ENCODE measurements around the gene LRIG2.
"Not testable (repeated sequence)": the region's sequence is repeated elsewhere in the genome, so short reads cannot be mapped to it uniquely, and the experiment has no call there.

Gene LRIG2, protein sequence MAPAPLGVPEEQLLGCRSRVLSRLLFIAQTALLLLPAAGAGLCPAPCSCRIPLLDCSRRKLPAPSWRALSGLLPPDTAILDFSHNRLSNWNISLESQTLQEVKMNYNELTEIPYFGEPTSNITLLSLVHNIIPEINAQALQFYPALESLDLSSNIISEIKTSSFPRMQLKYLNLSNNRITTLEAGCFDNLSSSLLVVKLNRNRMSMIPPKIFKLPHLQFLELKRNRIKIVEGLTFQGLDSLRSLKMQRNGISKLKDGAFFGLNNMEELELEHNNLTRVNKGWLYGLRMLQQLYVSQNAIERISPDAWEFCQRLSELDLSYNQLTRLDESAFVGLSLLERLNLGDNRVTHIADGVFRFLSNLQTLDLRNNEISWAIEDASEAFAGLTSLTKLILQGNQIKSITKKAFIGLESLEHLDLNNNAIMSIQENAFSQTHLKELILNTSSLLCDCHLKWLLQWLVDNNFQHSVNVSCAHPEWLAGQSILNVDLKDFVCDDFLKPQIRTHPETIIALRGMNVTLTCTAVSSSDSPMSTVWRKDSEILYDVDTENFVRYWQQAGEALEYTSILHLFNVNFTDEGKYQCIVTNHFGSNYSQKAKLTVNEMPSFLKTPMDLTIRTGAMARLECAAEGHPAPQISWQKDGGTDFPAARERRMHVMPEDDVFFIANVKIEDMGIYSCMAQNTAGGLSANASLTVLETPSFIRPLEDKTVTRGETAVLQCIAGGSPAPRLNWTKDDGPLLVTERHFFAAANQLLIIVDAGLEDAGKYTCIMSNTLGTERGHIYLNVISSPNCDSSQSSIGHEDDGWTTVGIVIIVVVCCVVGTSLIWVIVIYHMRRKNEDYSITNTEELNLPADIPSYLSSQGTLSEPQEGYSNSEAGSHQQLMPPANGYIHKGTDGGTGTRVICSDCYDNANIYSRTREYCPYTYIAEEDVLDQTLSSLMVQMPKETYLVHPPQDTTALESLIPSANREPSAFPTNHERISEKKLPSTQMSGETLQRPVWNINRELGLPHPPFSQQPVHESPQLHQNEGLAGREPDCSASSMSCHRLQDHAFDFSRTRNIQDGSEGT
- 32.1 to 77.2 (median 75.4) reads per million in 3 experiments for total RNA-seq

GRCh38 chr1:113072757-113073478 lies at the start of gene LRIG2:
LRIG2 (plus strand) TSS chr1:113073198; CDS start chr1:113073407, 209 bp downstream.
- DNase-seq, result peak; percentile 95

DNA sequence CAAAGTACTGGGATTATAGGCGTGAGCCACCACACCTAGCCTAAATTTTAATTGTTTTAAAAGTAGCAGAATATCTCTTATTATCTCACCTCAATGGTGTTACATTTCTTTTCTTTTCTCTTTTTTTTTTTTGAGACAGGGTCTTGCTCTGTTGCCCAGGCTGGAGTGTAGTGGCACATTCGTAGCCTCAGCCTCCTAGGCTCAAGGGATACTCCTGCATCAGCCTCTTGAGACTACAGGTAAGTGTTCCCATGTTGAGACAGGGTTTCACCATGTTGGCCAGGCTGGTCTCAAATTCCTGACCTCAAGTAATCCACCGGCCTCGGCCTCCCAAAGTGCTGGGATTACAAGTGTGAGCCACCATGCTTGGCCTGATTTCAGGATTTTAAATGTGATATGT lies 49.7 kb upstream of the LRIG2 start:
- not testable (repeated sequence) for DNase-seq

DNA sequence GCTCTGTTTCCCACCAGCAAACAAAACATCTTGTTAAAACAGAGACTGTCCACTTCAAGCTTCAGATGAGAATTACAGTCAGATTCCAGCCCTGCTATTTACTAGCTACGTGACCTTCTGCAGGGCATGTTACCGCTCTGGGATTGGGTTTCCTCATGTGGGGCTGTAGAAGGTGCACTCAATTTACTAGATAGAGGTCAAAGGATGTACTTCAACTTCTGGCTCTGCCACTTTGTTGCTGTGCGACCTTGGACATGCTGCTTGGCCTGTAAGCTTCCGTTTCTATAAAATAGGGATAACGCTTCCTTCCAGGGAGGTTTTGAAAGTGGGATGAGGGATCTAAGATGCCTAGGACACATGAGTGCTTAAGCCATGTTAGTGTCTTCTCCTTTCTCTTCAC lies 46.0 kb upstream of the LRIG2 start:
- no peak for DNase-seq

DNA sequence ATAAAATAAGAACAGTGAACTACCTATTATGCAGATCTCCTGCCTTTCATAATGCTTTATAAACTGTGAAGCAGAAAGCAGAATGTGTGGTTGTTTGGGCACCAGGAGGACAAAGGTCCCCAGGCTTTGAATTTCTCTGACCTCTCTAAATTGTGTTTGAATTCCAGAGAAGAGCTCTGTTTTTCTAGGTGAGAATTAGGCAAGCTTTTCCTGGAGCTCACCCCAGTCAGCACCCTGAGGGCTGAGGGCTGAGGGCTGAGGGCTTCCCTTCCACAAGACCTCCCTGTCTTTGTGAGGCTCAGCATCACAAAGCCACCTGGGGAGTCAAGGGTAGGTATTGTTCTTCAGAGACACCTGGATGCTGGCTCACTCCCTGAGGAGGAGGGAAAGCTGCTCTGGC lies 45.5 kb upstream of the LRIG2 start:
- no peak for DNase-seq

DNA sequence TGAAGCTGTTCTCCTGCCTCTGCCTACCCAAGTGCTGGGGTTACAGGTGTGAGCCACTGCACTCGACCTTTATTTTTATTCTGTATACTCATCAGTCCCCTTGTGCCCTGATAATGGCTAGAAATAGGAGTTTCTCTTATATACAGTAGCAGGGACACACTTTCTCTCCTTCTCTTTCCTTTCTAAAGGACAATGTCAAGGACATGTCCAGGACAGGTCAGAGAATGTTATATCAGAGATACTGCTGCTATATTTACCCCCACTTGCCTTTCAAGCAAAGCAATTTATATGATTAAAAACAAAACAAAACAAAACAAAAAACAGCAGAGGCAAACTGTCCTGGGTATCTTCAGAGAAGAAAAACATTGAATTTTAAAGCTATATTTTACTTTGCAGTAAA lies 43.2 kb upstream of the LRIG2 start:
- DNase-seq, result no peak

DNA sequence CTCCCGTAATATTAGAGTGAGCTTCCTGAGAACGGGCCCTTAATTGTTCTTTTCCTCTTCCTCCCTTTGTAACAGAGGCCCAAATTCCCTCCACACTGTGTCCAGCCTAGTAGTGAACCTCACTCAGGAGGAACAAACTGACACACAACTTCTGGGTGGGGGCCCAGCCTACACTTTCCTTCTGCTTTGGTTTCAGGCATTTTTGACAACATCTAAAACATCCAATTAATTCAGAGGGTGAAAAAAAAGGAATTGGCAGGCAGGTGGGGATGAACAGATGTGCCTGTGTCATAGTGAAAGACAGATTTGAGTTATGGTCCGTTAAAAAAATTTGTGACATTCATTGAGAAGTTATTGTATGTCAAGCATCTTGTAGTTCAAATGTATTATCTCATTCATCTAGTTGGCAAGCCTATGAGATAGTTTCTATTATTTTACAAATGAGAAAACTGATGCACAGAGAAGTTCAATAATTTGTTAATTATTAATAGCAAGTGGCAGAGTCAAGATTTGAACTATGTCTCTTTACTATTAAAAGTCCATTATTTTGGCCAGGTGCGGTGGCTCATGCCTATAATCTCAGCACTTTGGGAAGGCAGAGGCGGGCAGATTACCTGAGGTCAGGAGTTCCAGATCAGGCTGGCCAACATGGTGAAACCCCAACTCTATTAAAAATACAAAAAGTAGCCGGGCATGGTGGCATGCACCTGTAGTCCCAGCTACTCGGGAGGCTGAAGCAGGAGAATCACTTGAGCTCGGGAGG lies 41.6 kb upstream of the LRIG2 start:
- DNase-seq, result no peak

DNA sequence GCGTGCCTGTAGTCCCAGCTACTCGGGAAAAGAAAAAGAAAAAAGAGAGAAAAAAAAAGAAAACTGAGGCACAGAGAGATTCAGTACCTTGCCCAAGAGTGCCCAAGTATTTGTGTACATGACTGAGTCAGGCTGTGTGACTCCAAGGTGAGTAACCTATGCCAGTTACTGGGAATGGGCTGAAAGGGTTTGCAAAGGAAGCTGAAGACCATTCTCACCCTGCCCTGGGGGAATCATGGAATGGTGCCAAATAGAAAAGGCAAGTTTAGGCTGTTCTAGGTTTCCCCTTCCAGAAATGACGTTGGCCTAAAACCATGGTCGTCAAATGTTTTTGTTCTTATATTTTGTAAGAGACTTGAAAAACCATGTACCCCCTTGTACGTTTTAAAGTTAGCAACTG lies 37.9 kb upstream of the LRIG2 start:
- DNase-seq, result no peak

DNA sequence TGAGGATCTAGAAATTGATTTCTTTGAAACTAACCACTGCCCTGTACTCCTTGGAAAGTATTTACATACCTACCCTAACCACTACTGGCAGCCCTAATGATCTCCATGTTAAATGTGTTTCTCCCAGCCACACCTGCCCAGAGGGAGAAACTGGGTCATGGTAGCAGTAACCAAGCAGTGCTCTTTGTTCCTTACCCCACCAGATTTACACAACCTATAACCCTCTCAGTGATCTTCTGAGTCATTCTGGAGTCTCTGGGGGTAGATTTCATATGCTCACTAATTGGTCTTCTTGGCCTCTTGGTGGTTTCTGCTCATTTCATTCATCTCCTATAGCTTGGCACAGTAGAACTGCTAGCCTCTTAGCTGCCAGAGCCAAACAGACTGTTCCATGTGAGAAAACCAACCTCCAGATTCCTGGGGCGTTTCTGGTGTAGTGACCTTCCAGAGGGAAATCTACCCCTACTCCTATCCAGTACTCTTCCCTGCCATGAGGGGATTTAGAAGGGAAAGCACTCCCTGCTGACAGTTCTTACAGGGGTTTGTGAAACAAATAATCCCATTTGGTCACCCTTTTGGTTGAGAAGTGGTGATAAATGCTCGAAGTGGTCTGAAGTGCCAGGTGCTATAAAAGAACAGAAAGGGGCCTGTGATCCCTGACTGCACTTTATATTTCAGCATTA lies 36.2 kb upstream of the LRIG2 start:
- no peak for DNase-seq

- no peak for DNase-seq
These were observed 33.0 kb upstream of the LRIG2 start for GRCh38 chr1:113040041-113040440.

- no peak for DNase-seq
These were observed 32.1 kb upstream of the LRIG2 start for GRCh38 chr1:113040718-113041412.

DNA sequence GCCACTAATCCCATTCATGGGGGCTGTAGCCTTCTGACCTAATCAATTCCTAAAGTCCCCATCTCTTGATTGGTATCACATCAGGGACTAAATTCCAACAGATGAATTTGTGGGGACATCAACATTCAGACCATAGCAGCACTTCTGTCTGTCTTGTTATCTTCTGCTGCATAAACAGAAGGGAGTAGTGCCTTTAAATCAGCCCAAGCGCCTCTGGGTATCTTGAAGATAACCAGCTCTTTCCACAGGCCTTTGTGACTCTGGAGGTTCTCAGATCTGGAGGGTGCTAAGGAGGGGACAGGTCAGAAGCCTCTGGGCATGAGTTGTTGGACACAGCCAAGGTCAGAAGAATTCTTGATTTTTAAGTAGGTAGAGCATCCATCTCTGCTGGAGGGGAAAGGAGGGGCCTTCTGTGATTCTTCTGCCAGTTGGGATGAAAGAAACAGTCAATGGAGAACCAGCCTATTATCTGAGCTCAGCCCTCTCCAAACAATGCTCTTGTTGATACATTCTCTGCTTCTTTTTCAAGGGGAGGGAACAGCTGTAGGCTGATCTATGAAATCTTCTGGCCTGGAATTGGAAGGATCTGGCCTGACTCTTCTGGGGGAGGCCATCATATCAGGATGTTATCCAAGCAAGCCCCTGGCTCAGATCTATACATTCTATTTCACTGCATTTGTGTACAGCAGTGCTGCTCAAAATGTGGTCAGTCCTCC lies 31.3 kb upstream of the LRIG2 start:
- DNase-seq, result no peak

- no peak for DNase-seq
These were observed 30.5 kb upstream of the LRIG2 start for GRCh38 chr1:113042285-113043143.

DNA sequence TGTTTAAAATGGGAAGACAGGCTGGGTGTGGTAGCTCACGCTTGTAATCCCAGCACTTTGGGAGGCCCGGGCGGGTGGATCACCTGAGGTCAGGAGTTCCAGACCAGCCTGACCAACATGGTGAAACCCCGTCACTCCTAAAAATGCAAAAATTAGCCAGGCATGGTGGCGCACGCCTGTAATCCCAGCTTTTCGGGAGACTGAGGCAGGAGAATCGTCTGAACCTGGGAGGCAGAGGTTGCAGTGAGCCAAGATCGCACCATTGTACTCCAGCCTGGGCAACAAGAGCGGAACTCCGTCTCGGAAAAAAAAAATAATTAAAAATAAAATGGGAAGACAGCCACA lies 29.9 kb upstream of the LRIG2 start:
- DNase-seq, result not testable (repeated sequence)

DNA sequence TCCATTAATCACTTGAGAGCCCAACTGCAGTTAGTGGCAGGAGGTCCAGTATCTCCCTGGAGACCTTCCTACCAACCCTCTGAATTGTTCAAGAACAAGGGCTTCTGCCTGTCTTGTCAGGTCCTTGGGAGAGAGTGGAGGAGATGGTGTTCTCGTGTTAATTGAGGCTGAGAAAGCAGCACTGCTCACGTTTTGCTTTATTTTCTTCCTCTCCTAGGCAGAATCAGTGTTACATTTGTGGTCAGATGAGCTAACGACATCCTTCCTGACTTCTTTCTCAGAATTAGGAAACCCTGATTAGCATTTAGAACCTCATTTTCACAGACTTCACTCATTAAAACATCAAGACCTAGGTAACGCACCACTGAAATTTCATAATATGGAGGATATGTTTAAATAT lies 26.4 kb upstream of the LRIG2 start:
- DNase-seq, result peak; percentile 9

- no peak for DNase-seq
These were observed 24.9 kb upstream of the LRIG2 start for GRCh38 chr1:113048064-113048463.

DNA sequence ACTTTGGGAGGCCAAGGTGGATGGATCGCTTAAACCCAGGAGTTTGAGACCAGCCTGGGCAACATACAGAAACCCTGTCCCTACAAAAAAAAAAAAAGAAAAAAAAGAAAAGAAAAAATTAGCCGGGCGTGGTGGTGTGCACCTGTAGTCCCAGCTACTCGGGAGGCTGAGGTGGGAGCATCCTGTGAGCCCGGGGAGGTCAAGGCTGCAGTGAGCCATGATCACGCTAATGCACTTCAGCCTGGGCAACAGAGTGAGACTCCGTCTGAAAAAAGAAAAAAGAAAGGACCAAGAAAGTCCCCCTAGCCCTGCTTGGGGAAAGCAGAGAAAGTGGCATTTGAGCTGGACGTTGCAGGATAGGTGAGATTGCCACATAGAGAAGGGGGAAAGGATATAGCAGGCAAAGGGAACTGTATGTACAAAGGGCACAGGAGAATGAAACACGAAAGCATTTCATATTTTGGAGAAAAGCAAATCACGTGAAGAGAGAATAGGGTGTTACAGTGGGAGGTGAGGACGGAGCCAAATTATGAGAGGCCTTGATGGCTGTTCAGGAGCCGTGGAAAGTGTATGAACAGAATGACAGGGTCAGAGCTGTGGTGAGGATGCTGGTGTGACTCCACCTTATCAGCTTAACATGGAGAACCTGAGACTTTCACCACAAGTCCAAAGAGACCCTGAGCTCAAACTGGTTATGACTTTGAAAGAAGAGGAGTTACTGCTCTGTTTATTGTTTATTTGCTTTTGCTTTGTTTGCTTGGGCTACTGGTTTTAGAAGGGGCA lies 19.5 kb upstream of the LRIG2 start:
- no peak for DNase-seq

DNA sequence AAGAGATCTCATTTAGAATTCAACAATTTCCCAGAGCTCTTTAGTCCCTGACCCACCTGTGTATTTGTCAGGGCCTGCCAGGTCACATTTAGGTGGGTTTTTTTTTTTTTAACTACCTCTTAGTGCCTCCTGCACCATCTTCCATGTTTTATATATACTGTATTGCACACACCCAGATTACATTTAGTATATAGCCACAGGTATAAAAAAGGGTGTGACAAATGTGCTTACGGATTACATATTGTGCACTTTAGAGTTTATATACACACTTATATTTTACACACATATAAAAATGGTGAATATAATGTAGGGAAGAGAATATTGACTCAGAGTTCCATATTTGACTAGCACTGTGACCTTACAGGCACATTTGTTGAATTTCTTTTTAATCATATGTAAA lies 17.4 kb upstream of the LRIG2 start:
- DNase-seq, result no peak

GRCh38 chr1:113057006-113057405 lies 16.0 kb upstream of the LRIG2 start:
- DNase-seq, result no peak
